Measurements from ENCODE around the gene SNHG17. TPM values are rescaled to one million over a fixed set of nuclear protein-coding genes. Genes with fewer than 3 reads are reported as not detected.
"Not testable (repeated sequence)": the region's sequence is repeated elsewhere in the genome, so short reads cannot be mapped to it uniquely, and the experiment has no call there.

SNHG17 gene
- total RNA-seq, 1 donor from 2014 or later: 5.1 TPM

GRCh38 chr20:38383147-38383546, 52.0 kb downstream of the SNHG17 start:
- H3K27ac ChIP-seq (replicated peaks): no peak overlapping the region
- no peak overlapping the region for H3K4me3 ChIP-seq
- intact Hi-C loops (cut with micrococcal nuclease): no loop called here
- H3K4me1 ChIP-seq: no peaks in the 10 kb centered on the region
- H3K9me3 ChIP-seq (replicated peaks): no peaks in the 10 kb centered on the region
- H3K27me3 ChIP-seq (ENCODE audit: low read depth): peaks cover 38% of the 10 kb centered on the region
- no peak for DNase-seq
- TF ChIP-seq CTCF (IDR thresholded peaks at IDR 0.05; ENCODE audit: borderline replicate concordance): no peak
- no peaks in the 10 kb centered on the region for H3K36me3 ChIP-seq

GRCh38 chr20:38377838-38378237, 57.3 kb downstream of the SNHG17 start:
- peaks cover 14% of the 10 kb centered on the region for H3K27me3 ChIP-seq (ENCODE audit: low read depth)
- H3K4me1 ChIP-seq; H3K9me3 ChIP-seq (replicated peaks); H3K36me3 ChIP-seq; intact Hi-C loops (cut with micrococcal nuclease); H3K4me3 ChIP-seq; H3K27ac ChIP-seq (replicated peaks); DNase-seq: not testable (repeated sequence)

- TF ChIP-seq CTCF (IDR thresholded peaks at IDR 0.05; ENCODE audit: borderline replicate concordance): no peak
- H3K27me3 ChIP-seq (ENCODE audit: low read depth): peaks cover 13% of the 10 kb centered on the region
- DNase-seq: no peak
- intact Hi-C loops (cut with micrococcal nuclease): no loop called here
- H3K4me1 ChIP-seq: peaks cover 4% of the 10 kb centered on the region
- H3K27ac ChIP-seq (replicated peaks): no peak overlapping the region
- H3K36me3 ChIP-seq: no peaks in the 10 kb centered on the region
- H3K9me3 ChIP-seq (replicated peaks): no peaks in the 10 kb centered on the region
- H3K4me3 ChIP-seq: no peak overlapping the region
Measured at GRCh38 chr20:38377039-38377685, 58.0 kb downstream of the SNHG17 start.

GRCh38 chr20:38373898-38374297, 61.2 kb downstream of the SNHG17 start:
- DNase-seq: no peak
- peaks cover 4% of the 10 kb centered on the region for H3K4me1 ChIP-seq
- no peak for TF ChIP-seq CTCF (IDR thresholded peaks at IDR 0.05; ENCODE audit: borderline replicate concordance)
- peaks cover 6% of the 10 kb centered on the region for H3K27me3 ChIP-seq (ENCODE audit: low read depth)
- intact Hi-C loops (cut with micrococcal nuclease): no loop called here
- H3K9me3 ChIP-seq (replicated peaks): no peaks in the 10 kb centered on the region
- no peak overlapping the region for H3K27ac ChIP-seq (replicated peaks)
- no peaks in the 10 kb centered on the region for H3K36me3 ChIP-seq
- no peak overlapping the region for H3K4me3 ChIP-seq

- H3K36me3 ChIP-seq: no peaks in the 10 kb centered on the region
- H3K4me3 ChIP-seq: no peak overlapping the region
- peaks cover 6% of the 10 kb centered on the region for H3K27me3 ChIP-seq (ENCODE audit: low read depth)
- intact Hi-C loops (cut with micrococcal nuclease): no loop called here
- H3K4me1 ChIP-seq: peaks cover 4% of the 10 kb centered on the region
- peak overlapping the region; percentile 58 for H3K27ac ChIP-seq (replicated peaks)
- no peaks in the 10 kb centered on the region for H3K9me3 ChIP-seq (replicated peaks)
- no peak for DNase-seq
- no peak for TF ChIP-seq CTCF (IDR thresholded peaks at IDR 0.05; ENCODE audit: borderline replicate concordance)
Measured at GRCh38 chr20:38373231-38373867, 61.8 kb downstream of the SNHG17 start.

- Histone ChIP-seq H3K27me3 (ENCODE audit: low read depth) (peaks cover 6% of the 10 kb centered on the region), H3K9me3 (replicated peaks) (no peaks in the 10 kb centered on the region), H3K4me3 (no peak overlapping the region), H3K36me3 (no peaks in the 10 kb centered on the region), H3K4me1 (peaks cover 4% of the 10 kb centered on the region), H3K27ac (replicated peaks) (peak overlapping the region; percentile 58)
- intact Hi-C loops (cut with micrococcal nuclease): no loop called here
- TF ChIP-seq CTCF (IDR thresholded peaks at IDR 0.05; ENCODE audit: borderline replicate concordance): no peak
- DNase-seq: no peak
Measured at GRCh38 chr20:38372806-38373205, 62.3 kb downstream of the SNHG17 start.
